Measurements from ENCODE around the gene SPTB.
A peak's percentile ranks its signal among the peaks of the same experiment; 100 is the strongest.

SPTB gene

DNA sequence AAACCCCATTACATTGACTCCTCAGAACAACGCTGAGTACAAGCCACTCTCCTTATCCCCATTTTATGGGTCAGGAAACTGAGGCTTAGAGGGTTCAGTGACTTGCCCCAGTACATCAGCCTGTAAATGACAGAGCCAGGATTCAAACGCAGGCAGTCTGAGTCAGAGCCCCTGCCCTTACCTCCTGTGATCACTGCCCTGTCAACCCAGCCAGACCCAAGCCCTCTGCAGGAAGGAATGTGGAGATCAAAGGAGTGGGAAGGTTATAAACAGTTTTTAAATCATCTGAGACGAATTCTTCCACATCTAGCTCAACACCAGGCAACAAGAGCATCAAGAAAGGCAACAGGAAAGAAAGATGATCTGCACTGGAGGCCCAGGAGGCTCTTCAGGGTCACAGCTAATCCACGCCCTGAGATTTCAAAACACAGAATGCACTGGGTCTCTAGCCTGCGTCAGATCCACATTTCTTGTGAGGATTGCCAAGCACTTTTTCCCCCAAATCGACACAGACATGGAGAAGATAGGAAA lies 38.5 kb downstream of the SPTB start:
- TF ChIP-seq TEAD4 (IDR thresholded peaks at IDR 0.05) (peak; percentile 95), RAD21 (IDR thresholded peaks at IDR 0.05; ENCODE audit: low read depth) (peak; percentile 32; the same call in 1 of the 2 replicates)
- TF ChIP-seq, protein P1, sequence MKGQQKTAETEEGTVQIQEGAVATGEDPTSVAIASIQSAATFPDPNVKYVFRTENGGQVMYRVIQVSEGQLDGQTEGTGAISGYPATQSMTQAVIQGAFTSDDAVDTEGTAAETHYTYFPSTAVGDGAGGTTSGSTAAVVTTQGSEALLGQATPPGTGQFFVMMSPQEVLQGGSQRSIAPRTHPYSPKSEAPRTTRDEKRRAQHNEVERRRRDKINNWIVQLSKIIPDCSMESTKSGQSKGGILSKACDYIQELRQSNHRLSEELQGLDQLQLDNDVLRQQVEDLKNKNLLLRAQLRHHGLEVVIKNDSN (IDR thresholded peaks at IDR 0.05) = no peak

DNA sequence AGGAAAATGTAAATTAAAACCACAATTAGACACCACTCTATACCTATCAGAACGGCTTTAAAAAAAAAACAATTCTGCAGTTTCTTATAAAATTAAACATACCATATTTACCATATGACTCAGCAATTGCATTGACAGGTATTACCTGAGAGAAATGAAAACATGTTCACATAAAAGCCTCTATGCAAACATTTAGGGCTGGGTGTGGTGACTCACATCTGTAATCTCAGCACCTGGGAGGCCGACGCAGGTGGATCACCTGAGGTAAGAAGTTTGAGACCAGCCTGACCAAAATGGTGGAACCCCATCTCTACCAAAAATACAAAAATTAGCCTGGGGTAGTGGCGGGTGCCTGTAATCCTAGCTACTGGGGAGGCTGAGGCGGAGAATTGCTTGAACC lies 41.1 kb downstream of the SPTB start:
- no peak for TF ChIP-seq TAF1 (IDR thresholded peaks at IDR 0.05; ENCODE audit: low read depth)

DNA sequence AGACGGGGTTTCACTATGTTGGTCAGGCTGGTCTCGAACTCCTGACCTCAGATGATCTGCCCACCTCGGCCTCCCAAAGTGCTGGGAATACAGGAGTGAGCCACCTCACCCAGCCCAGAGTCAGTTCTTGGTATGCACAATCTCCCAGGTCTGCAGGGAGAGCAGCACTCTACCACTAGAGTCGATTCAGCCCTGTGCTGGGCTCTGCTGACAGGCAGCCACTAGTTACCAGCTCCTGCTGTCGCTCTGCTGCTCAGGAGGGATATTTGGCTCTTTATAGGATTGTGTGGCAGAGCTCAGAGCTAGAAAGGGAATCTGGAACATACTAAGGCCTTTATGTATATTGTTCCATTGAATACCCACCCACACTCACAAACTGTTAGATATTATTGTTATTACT lies 44.3 kb downstream of the SPTB start:
- TF ChIP-seq EGR1 (IDR thresholded peaks at IDR 0.05) (no peak), CREB1 (IDR thresholded peaks at IDR 0.05; ENCODE audit: low read depth) (no peak), YY1 (IDR thresholded peaks at IDR 0.05; ENCODE audit: low read depth) (no peak), CEBPB (IDR thresholded peaks at IDR 0.05) (no peak), TEAD4 (IDR thresholded peaks at IDR 0.05) (no peak), TCF12 (IDR thresholded peaks at IDR 0.05; ENCODE audit: low read depth) (no peak), FOXM1 (IDR thresholded peaks at IDR 0.05; ENCODE audit: borderline replicate concordance, low read depth) (no peak), RAD21 (IDR thresholded peaks at IDR 0.05; ENCODE audit: low read depth) (no peak), ZBTB7A (IDR thresholded peaks at IDR 0.05; ENCODE audit: low read depth) (no peak), NFIC (IDR thresholded peaks at IDR 0.05) (no peak)
- TF ChIP-seq, protein P2, sequence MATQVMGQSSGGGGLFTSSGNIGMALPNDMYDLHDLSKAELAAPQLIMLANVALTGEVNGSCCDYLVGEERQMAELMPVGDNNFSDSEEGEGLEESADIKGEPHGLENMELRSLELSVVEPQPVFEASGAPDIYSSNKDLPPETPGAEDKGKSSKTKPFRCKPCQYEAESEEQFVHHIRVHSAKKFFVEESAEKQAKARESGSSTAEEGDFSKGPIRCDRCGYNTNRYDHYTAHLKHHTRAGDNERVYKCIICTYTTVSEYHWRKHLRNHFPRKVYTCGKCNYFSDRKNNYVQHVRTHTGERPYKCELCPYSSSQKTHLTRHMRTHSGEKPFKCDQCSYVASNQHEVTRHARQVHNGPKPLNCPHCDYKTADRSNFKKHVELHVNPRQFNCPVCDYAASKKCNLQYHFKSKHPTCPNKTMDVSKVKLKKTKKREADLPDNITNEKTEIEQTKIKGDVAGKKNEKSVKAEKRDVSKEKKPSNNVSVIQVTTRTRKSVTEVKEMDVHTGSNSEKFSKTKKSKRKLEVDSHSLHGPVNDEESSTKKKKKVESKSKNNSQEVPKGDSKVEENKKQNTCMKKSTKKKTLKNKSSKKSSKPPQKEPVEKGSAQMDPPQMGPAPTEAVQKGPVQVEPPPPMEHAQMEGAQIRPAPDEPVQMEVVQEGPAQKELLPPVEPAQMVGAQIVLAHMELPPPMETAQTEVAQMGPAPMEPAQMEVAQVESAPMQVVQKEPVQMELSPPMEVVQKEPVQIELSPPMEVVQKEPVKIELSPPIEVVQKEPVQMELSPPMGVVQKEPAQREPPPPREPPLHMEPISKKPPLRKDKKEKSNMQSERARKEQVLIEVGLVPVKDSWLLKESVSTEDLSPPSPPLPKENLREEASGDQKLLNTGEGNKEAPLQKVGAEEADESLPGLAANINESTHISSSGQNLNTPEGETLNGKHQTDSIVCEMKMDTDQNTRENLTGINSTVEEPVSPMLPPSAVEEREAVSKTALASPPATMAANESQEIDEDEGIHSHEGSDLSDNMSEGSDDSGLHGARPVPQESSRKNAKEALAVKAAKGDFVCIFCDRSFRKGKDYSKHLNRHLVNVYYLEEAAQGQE (IDR thresholded peaks at IDR 0.05; ENCODE audit: low read depth) = no peak
- TF ChIP-seq, protein P1 (IDR thresholded peaks at IDR 0.05) = no peak

DNA sequence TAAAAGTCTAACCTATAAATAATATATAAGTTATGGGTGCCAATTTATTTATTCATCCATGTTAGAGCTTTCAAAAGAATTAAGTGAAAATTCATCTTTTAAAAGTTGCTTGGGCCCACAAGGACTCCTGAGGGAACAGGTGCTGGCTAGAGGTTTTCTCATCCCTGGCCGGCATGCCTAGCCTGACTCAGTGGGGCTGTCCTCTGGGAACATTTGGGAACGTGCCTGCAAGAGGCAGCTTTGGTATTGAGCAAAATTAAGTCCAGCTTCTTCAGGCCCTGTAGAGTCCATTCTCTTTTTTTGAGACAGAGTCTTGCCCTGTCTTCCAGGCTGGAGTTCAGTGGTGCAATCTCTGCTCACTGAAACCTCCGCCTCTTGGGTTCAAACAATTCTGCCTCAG lies 44.7 kb downstream of the SPTB start:
- TF ChIP-seq EGR1 (IDR thresholded peaks at IDR 0.05) (no peak), TEAD4 (IDR thresholded peaks at IDR 0.05) (no peak), YY1 (IDR thresholded peaks at IDR 0.05; ENCODE audit: low read depth) (no peak), CREB1 (IDR thresholded peaks at IDR 0.05; ENCODE audit: low read depth) (no peak)
- TF ChIP-seq, protein P3, sequence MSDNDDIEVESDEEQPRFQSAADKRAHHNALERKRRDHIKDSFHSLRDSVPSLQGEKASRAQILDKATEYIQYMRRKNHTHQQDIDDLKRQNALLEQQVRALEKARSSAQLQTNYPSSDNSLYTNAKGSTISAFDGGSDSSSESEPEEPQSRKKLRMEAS (IDR thresholded peaks at IDR 0.05) = no peak

DNA sequence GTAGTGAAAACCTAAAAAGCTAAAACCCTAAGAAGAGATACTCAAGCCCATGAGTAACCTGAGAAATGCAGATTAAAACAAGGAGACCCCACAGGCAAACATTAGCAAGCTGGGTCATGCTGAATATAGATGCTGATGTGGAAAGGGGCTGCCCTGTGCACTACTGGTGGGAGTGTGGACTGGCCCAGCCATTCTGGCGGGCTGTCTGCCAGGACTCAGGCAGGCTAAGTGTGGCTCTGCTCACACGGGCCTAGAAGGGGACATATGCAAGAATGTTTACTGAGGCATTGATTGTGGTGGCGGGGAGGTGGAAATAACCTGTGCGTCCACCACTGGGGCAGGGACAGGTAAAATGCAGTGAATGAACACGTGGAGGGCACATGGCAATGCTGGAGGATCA lies 48.3 kb downstream of the SPTB start:
- TF ChIP-seq, protein P3 (IDR thresholded peaks at IDR 0.05) = no peak
- TF ChIP-seq ZBTB7A (IDR thresholded peaks at IDR 0.05; ENCODE audit: low read depth) (no peak), CREB1 (IDR thresholded peaks at IDR 0.05; ENCODE audit: low read depth) (no peak), YY1 (IDR thresholded peaks at IDR 0.05; ENCODE audit: low read depth) (no peak), TEAD4 (IDR thresholded peaks at IDR 0.05) (no peak), TAF1 (IDR thresholded peaks at IDR 0.05; ENCODE audit: low read depth) (no peak), CEBPB (IDR thresholded peaks at IDR 0.05) (no peak), EGR1 (IDR thresholded peaks at IDR 0.05) (no peak)
- TF ChIP-seq, protein P2 (IDR thresholded peaks at IDR 0.05; ENCODE audit: low read depth) = no peak

DNA sequence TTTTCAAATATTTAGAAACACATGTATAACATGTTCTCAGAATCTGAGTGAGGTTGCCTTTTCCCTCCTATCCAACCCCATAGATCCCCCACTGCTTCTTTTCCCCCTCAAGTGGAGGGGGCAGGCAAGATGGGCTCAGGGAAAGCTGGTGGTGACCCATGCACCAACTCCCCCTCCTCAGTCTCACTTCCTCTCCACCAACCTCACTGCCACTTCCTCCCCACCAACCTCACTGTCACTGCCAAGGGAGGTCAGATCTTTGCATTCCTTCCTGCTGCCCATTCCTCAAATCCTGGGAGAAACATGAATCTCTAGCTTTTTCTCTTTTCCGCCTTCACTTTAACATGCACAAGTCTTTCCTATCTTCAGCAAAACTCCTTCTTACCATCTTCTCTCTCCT lies 48.7 kb downstream of the SPTB start:
- TF ChIP-seq ZBTB7A (IDR thresholded peaks at IDR 0.05; ENCODE audit: low read depth) = no peak
- TF ChIP-seq EP300 (IDR thresholded peaks at IDR 0.05; ENCODE audit: borderline replicate concordance) = no peak
- TF ChIP-seq, protein P1 (IDR thresholded peaks at IDR 0.05) = no peak
- no peak for TF ChIP-seq RAD21 (IDR thresholded peaks at IDR 0.05; ENCODE audit: low read depth)
- TF ChIP-seq, protein P3 (IDR thresholded peaks at IDR 0.05) = no peak
- TF ChIP-seq FOXM1 (IDR thresholded peaks at IDR 0.05; ENCODE audit: borderline replicate concordance, low read depth) = no peak
- no peak for TF ChIP-seq CREB1 (IDR thresholded peaks at IDR 0.05; ENCODE audit: low read depth)
- no peak for TF ChIP-seq CEBPB (IDR thresholded peaks at IDR 0.05)
- TF ChIP-seq, protein P2 (IDR thresholded peaks at IDR 0.05; ENCODE audit: low read depth) = no peak
- no peak for TF ChIP-seq EGR1 (IDR thresholded peaks at IDR 0.05)
- TF ChIP-seq NFIC (IDR thresholded peaks at IDR 0.05) = no peak
- no peak for TF ChIP-seq TEAD4 (IDR thresholded peaks at IDR 0.05)
- no peak for TF ChIP-seq TCF12 (IDR thresholded peaks at IDR 0.05; ENCODE audit: low read depth)
- TF ChIP-seq TAF1 (IDR thresholded peaks at IDR 0.05; ENCODE audit: low read depth) = no peak

Data from Ishikawa (cell line).